PC-3 (cell line): ENCODE measurements around the gene TCEAL8. TPM values are rescaled to one million over a fixed set of nuclear protein-coding genes. Genes with fewer than 3 reads are reported as not detected.
A peak's percentile ranks its signal among the peaks of the same experiment; 100 is the strongest.

ENCODE experiments used
- ATAC-seq: fragments of 200-7000 bp; cut with Tn5 transposase; 2 replicates; pipeline ENCODE4 v1.9.1; 2020; ENCODE audit warnings: mild to moderate bottlenecking, moderate library complexity
- BruUV-seq: library from RNA; stranded (reverse); fragments of 400-500 nt; replicated peaks from 2 replicates; lab custom pipeline; 2021; lab: Mats Ljungman, UMichigan
- CTCF ChIA-PET: fragments of 300-600 bp; sonication (Branson Sonifier 250); formaldehyde crosslinking; loops from one replicate; lab custom pipeline; 2022; ENCODE audit warnings: antibody characterized with exemption; lab: Charles Lee
- POLR2A ChIA-PET: fragments of 300-600 bp; sonication (Branson Sonifier 250); formaldehyde crosslinking; loops from one replicate; lab custom pipeline; 2022; ENCODE audit warnings: antibody characterized with exemption; ENCODE audit not compliant: unreplicated experiment; lab: Charles Lee
- DNase-seq: peaks from one replicate; pipeline ENCODE4 v3.0.0-alpha.2; 2015
- H2AFZ ChIP-seq: fragments of 300-600 bp; sonication (generic); 2 replicates; pipeline ENCODE4 v1.6.0; 2016; ENCODE audit warnings: antibody characterized with exemption, low read length
- H3F3A ChIP-seq: fragments of 300-600 bp; sonication (generic); one replicate; pipeline ENCODE4 v1.6.0; 2017; ENCODE audit warnings: antibody characterized with exemption, low read length, control low read depth, mild to moderate bottlenecking; ENCODE audit not compliant: unreplicated experiment
- H3K27ac ChIP-seq: fragments of 300-600 bp; sonication (generic); 2 replicates; pipeline ENCODE4 v1.5.1; 2016; ENCODE audit warnings: mild to moderate bottlenecking, low read length
- H3K27me3 ChIP-seq: fragments of 300-600 bp; sonication (generic); 2 replicates; pipeline ENCODE4 v1.6.1; 2016; ENCODE audit warnings: low read length, mixed read lengths
- H3K36me3 ChIP-seq: fragments of 300-600 bp; sonication (generic); 2 replicates; pipeline ENCODE4 v1.6.1; 2016; ENCODE audit warnings: low read depth, mixed run types, low read length, mixed read lengths
- H3K4me1 ChIP-seq: fragments of 300-600 bp; sonication (generic); 2 replicates; pipeline ENCODE4 v1.5.1; 2016; ENCODE audit warnings: low read length; ENCODE audit not compliant: insufficient read depth
- H3K4me2 ChIP-seq: fragments of 300-600 bp; sonication (generic); 2 replicates; pipeline ENCODE4 v1.6.0; 2016; ENCODE audit warnings: low read length
- H3K4me3 ChIP-seq: fragments of 300-600 bp; sonication (generic); 2 replicates; pipeline ENCODE4 v1.5.1; 2016; ENCODE audit warnings: mild to moderate bottlenecking, low read length, mixed read lengths
- H3K79me2 ChIP-seq: fragments of 300-600 bp; sonication (generic); 2 replicates; pipeline ENCODE4 v1.6.1; 2017; ENCODE audit warnings: low read length, mixed read lengths
- H3K9ac ChIP-seq: fragments of 300-600 bp; sonication (generic); 2 replicates; pipeline ENCODE4 v1.6.0; 2016; ENCODE audit warnings: mild to moderate bottlenecking, low read length
- H3K9me2 ChIP-seq: fragments of 300-600 bp; sonication (generic); replicated peaks from 2 replicates; pipeline ENCODE4 v1.6.1; 2016; ENCODE audit warnings: mixed run types, low read length, mixed read lengths
- H3K9me3 ChIP-seq: fragments of 300-600 bp; sonication (generic); 2 replicates; pipeline ENCODE4 v1.6.1; 2016; ENCODE audit warnings: low read length, mixed read lengths
- H4K20me1 ChIP-seq: fragments of 300-600 bp; sonication (generic); 2 replicates; pipeline ENCODE4 v1.6.1; 2016; ENCODE audit warnings: low read length, mixed read lengths
- CTCF ChIP-seq: fragments of 300-600 bp; sonication (generic); conservative IDR thresholded peaks from 2 replicates; pipeline ENCODE4 v1.5.1; 2017; ENCODE audit warnings: antibody characterized with exemption, low read depth, mild to moderate bottlenecking, low read length
- EZH2 ChIP-seq: fragments of 300-600 bp; sonication (generic); IDR thresholded peaks from one replicate; pipeline ENCODE4 v1.6.1; 2017; ENCODE audit warnings: antibody characterized with exemption, mild to moderate bottlenecking, low read length; ENCODE audit not compliant: unreplicated experiment
- EZH2phosphoT487 ChIP-seq: fragments of 300-600 bp; sonication (generic); IDR thresholded peaks from 2 replicates; pipeline ENCODE4 v1.6.1; 2018; ENCODE audit warnings: mild to moderate bottlenecking, antibody characterized with exemption, low read length, borderline replicate concordance
- intact Hi-C: fragments of 100-400 bp; cut with micrococcal nuclease; formaldehyde crosslinking; loops from 2 replicates; pipeline ENCODE4 v1.9.0; 2023
- total RNA-seq: library from RNA; depleted of rRNA; stranded (reverse); fragments of >200 nt; gene quantifications from 2 replicates; pipeline ENCODE4 v1.2.3, GENCODE V29; 2014

Gene TCEAL8
- total RNA-seq, 1 experiment from 2014 or later, result 41.2 TPM

- H3K4me2 ChIP-seq, result no peak overlapping the region
- H4K20me1 ChIP-seq, result no peaks in the 10 kb centered on the region
- no peak overlapping the region for H2AFZ ChIP-seq
- H3K9ac ChIP-seq, result no peak overlapping the region
- TF ChIP-seq EZH2 (no peak), CTCF (no peak), EZH2phosphoT487 (no peak)
- no peak for ATAC-seq
- H3K36me3 ChIP-seq, result 0 out of 2 replicates have a peak, but pooled peaks cover under 1% of the 10 kb centered on the region
- DNase-seq, result no peak
- H3K27ac ChIP-seq, result no peak overlapping the region
- no TSS peak for BruUV-seq
- intact Hi-C loops, result no loop called here
- H3K9me3 ChIP-seq, result no peaks in the 10 kb centered on the region
- peaks cover 8% of the 10 kb centered on the region; the same call in 1 of the 2 replicates for H3K79me2 ChIP-seq
- no peaks in the 10 kb centered on the region for H3K9me2 ChIP-seq
- H3K4me3 ChIP-seq, result no peak overlapping the region
- H3F3A ChIP-seq, result no peaks in the 10 kb centered on the region
- peaks cover 26% of the 10 kb centered on the region for H3K27me3 ChIP-seq
- H3K4me1 ChIP-seq, result peaks cover 5% of the 10 kb centered on the region; the same call in 1 of the 2 replicates
- CTCF ChIA-PET, result no interaction called here
- POLR2A ChIA-PET, result interaction anchor here (0.6 kb wide), 1 partner anchor 9 kb away, joined by 3 read pairs; no protein-coding TSS in a partner anchor
These were observed 3.3 kb upstream of the TCEAL8 start for GRCh38 chrX:103258275-103258674.

DNA sequence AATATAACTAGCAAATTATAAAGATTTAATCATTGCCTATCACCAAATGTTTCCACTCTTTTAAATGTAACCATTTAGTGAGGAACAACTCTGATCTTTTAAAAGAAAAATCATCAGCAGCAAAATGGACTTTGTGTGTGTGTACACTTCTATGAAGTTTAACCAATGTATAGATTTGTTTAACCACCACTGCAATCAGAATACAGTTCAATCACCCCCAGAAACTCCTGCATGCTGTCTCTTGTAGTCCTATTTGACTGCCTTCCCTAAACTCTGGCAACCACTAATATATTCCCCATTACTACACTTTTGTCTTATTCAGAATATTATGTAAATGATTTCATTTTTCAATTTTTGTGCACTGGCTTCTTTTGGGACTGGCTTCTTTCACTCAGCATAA lies 1.7 kb upstream of the TCEAL8 start:
- no TSS peak for BruUV-seq
- TF ChIP-seq EZH2, result no peak
- no peak for TF ChIP-seq EZH2phosphoT487
- 0 out of 2 replicates have a peak, but pooled peaks cover 3% of the 10 kb centered on the region for H3K36me3 ChIP-seq
- no peaks in the 10 kb centered on the region for H3K9me3 ChIP-seq
- no peak overlapping the region for H3K9ac ChIP-seq
- no peaks in the 10 kb centered on the region for H4K20me1 ChIP-seq
- no peak overlapping the region for H3K4me2 ChIP-seq
- CTCF ChIA-PET, result no interaction called here
- H3K4me1 ChIP-seq, result peaks cover 5% of the 10 kb centered on the region; the same call in 1 of the 2 replicates
- no peak overlapping the region for H3K4me3 ChIP-seq
- H3K9me2 ChIP-seq, result no peaks in the 10 kb centered on the region
- DNase-seq (no peak), ATAC-seq (no peak)
- H3F3A ChIP-seq, result no peaks in the 10 kb centered on the region
- peaks cover 8% of the 10 kb centered on the region; the same call in 1 of the 2 replicates for H3K79me2 ChIP-seq
- H2AFZ ChIP-seq, result no peak overlapping the region
- POLR2A ChIA-PET, result no interaction called here
- intact Hi-C loops, result no loop called here
- peaks cover 16% of the 10 kb centered on the region for H3K27me3 ChIP-seq
- no peak overlapping the region for H3K27ac ChIP-seq

DNA sequence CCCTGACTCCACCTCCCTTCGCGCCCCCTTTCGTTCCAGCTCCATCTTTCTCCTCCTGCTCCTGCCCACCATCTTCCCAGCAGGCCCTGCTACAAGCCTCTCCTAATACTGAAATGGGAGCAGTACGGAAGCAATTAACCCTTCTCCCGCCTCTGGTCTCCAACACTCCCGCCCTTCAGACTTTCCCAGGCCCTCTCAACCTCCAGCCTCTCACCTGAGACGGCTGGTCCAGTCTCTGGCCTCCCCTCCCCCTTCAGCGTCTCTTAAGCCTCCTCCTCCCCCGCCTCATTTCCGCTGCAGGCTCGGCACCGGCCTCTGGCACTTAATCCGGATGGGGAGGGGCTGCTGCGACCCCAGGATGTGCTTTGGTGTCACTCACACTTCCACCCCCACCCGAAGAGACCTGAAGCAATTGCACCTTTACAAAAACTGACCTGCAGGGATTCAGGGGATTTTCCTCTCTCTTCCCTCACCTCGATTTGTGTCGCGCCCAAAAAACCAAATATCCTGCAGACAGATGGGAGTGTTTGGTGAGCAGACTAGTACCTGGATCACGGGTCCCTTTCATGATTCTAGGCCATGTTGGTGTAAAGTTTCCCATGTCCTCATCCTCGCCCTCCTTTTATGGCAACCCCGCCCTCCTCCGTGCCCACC lies 657 bp downstream of the TCEAL8 start:
- Histone ChIP-seq H3K27ac (peak overlapping the region; percentile 8; the same call in 1 of the 2 replicates), H3K4me2 (peak overlapping the region; percentile 92), H3K4me1 (peaks cover 5% of the 10 kb centered on the region; the same call in 1 of the 2 replicates), H2AFZ (peak overlapping the region; percentile 89), H3K4me3 (peak overlapping the region; percentile 85), H3K27me3 (no peaks in the 10 kb centered on the region), H4K20me1 (no peaks in the 10 kb centered on the region), H3K9me2 (no peaks in the 10 kb centered on the region), H3F3A (no peaks in the 10 kb centered on the region), H3K9me3 (no peaks in the 10 kb centered on the region), H3K36me3 (0 out of 2 replicates have a peak, but pooled peaks cover 3% of the 10 kb centered on the region), H3K9ac (peak overlapping the region; percentile 80), H3K79me2 (peaks cover 8% of the 10 kb centered on the region; the same call in 1 of the 2 replicates)
- DNase-seq, result peak; percentile 40
- intact Hi-C loops, result loop anchor here (5.0 kb wide), 1 partner anchor 208 kb away; no protein-coding TSS in a partner anchor
- ATAC-seq, result peak; percentile 46
- TF ChIP-seq EZH2phosphoT487 (no peak), CTCF (no peak), EZH2 (no peak)
- BruUV-seq, result no TSS peak
- CTCF ChIA-PET, result no interaction called here
- POLR2A ChIA-PET, result no interaction called here
